IMR-90 (cell line): Measurements from ENCODE around the gene RBM39. TPM values are rescaled to one million over a fixed set of nuclear protein-coding genes. Genes with fewer than 3 reads are reported as not detected.
"Not testable (repeated sequence)": the region's sequence is repeated elsewhere in the genome, so short reads cannot be mapped to it uniquely, and the experiment has no call there.

Experiments
- ATAC-seq: fragments of 200-7000 bp; cut with Tn5 transposase; 2 replicates; pipeline ENCODE4 v1.9.1; 2020; ENCODE audit warnings: low read depth, mild to moderate bottlenecking, moderate library complexity
- BruUV-seq: library from RNA; stranded (reverse); fragments of 400-500 nt; replicated peaks from 2 replicates; lab custom pipeline; 2021; lab: Mats Ljungman, UMichigan
- CTCF ChIA-PET: fragments of 300-600 bp; formaldehyde crosslinking; extraction: SDS; loops from one replicate; lab custom pipeline; 2021; ENCODE audit warnings: antibody characterized with exemption; lab: Yijun Ruan, JAX
- POLR2A ChIA-PET: fragments of 300-600 bp; sonication (Branson Sonifier 250); formaldehyde crosslinking; loops from one replicate; lab custom pipeline; 2022; ENCODE audit warnings: antibody characterized with exemption; ENCODE audit not compliant: unreplicated experiment; lab: Charles Lee
- DNase-seq: peaks from one replicate; pipeline ENCODE4 v3.0.0; 2013
- H2AFZ ChIP-seq: replicated peaks from 2 replicates; pipeline ENCODE3; 2013; ENCODE audit warnings: low read length, mild to moderate bottlenecking; ENCODE audit not compliant: poor library complexity
- H2AK5ac ChIP-seq: 2 replicates; pipeline ENCODE4 v1.6.1; 2013; ENCODE audit warnings: low read depth, low read length, inconsistent platforms
- H2AK9ac ChIP-seq: replicated peaks from 2 replicates; pipeline ENCODE3; 2013; ENCODE audit warnings: mild to moderate bottlenecking, low read depth, low read length, moderate library complexity; ENCODE audit not compliant: poor library complexity
- H2BK120ac ChIP-seq: 2 replicates; pipeline ENCODE4 v1.6.1; 2013; ENCODE audit warnings: low read depth, low read length, inconsistent platforms
- H2BK15ac ChIP-seq: 3 replicates; pipeline ENCODE4 v1.6.1; 2013; ENCODE audit warnings: low read depth, low read length, inconsistent platforms
- H2BK20ac ChIP-seq: 2 replicates; pipeline ENCODE4 v1.6.1; 2013; ENCODE audit warnings: low read depth, mild to moderate bottlenecking, inconsistent platforms, low read length, moderate library complexity
- H2BK5ac ChIP-seq: 2 replicates; pipeline ENCODE4 v1.6.1; 2013; ENCODE audit warnings: mild to moderate bottlenecking, low read depth, low read length, inconsistent platforms; ENCODE audit not compliant: poor library complexity, severe bottlenecking
- H3K14ac ChIP-seq: replicated peaks from 2 replicates; pipeline ENCODE4 v1.6.1; 2013; ENCODE audit warnings: low read depth, low read length, inconsistent platforms
- H3K18ac ChIP-seq: 2 replicates; pipeline ENCODE4 v1.6.1; 2013; ENCODE audit warnings: low read depth, low read length, control low read depth
- H3K23ac ChIP-seq: 2 replicates; pipeline ENCODE4 v1.6.1; 2013; ENCODE audit warnings: low read depth, low read length, inconsistent platforms
- H3K27ac ChIP-seq: 2 replicates; pipeline ENCODE4 v1.5.1; 2013; ENCODE audit warnings: mild to moderate bottlenecking, control low read depth, low read length; ENCODE audit not compliant: insufficient read depth
- H3K27me3 ChIP-seq: 2 replicates; pipeline ENCODE4 v1.6.1; 2013; ENCODE audit warnings: low read length; ENCODE audit not compliant: control insufficient read depth, insufficient read depth
- H3K36me3 ChIP-seq: 2 replicates; pipeline ENCODE4 v1.6.1; 2013; ENCODE audit warnings: low read length, mixed read lengths; ENCODE audit not compliant: control insufficient read depth, insufficient read depth
- H3K4ac ChIP-seq: 2 replicates; pipeline ENCODE4 v1.6.1; 2013; ENCODE audit warnings: low read depth, low read length, inconsistent platforms
- H3K4me1 ChIP-seq: 2 replicates; pipeline ENCODE4 v1.6.1; 2013; ENCODE audit warnings: low read length, mixed read lengths; ENCODE audit not compliant: control insufficient read depth, insufficient read depth
- H3K4me2 ChIP-seq: 2 replicates; pipeline ENCODE4 v1.6.1; 2013; ENCODE audit warnings: low read depth, mild to moderate bottlenecking, control low read depth, low read length, moderate library complexity
- H3K4me3 ChIP-seq: 2 replicates; pipeline ENCODE4 v1.5.1; 2013; ENCODE audit warnings: low read depth, mild to moderate bottlenecking, control low read depth, low read length, moderate library complexity; ENCODE audit not compliant: insufficient read depth
- H3K56ac ChIP-seq: 2 replicates; pipeline ENCODE4 v1.6.1; 2013; ENCODE audit warnings: low read length, inconsistent platforms; ENCODE audit not compliant: insufficient read depth; ENCODE audit errors: extremely low read depth
- H3K79me1 ChIP-seq, 2 experiments: 2 replicates each; pipeline ENCODE4 v1.6.1; 2013; ENCODE audit warnings: low read length in 2 of 2, inconsistent platforms in 1 of 2, low read depth in 1 of 2
- H3K9ac ChIP-seq: 2 replicates; pipeline ENCODE4 v1.6.1; 2013; ENCODE audit warnings: low read depth, low read length, control low read depth
- H3K9me1 ChIP-seq: 2 replicates; pipeline ENCODE4 v1.6.1; 2013; ENCODE audit warnings: low read length, inconsistent platforms; ENCODE audit not compliant: insufficient read depth
- H3K9me3 ChIP-seq: 2 replicates; pipeline ENCODE4 v1.6.1; 2013; ENCODE audit warnings: low read length; ENCODE audit not compliant: control insufficient read depth, insufficient read depth
- H4K20me1 ChIP-seq: 2 replicates; pipeline ENCODE4 v1.6.1; 2013; ENCODE audit warnings: low read length, inconsistent platforms; ENCODE audit not compliant: insufficient read depth
- H4K5ac ChIP-seq: 2 replicates; pipeline ENCODE4 v1.6.1; 2013; ENCODE audit warnings: mild to moderate bottlenecking, low read depth, low read length, control low read depth
- H4K8ac ChIP-seq, 2 experiments: 2 replicates each; pipeline ENCODE4 v1.6.1; 2013; ENCODE audit warnings: low read depth in 2 of 2, low read length in 2 of 2, control low read depth in 1 of 2, inconsistent platforms in 1 of 2
- H4K91ac ChIP-seq: 2 replicates; pipeline ENCODE4 v1.6.1; 2013; ENCODE audit warnings: low read depth, low read length, inconsistent platforms; ENCODE audit not compliant: insufficient read depth
- WGBS, 2 experiments: methylation state at CpG; one replicate each; pipeline versions ENCODE4 v1.1.5 to v1.1.7; 2013; ENCODE audit warnings: missing lambda C conversion rate in 2 of 2; ENCODE audit not compliant: insufficient read length in 1 of 2; ENCODE audit errors: extremely low coverage in 2 of 2; 5-methylcytosine and 5-hydroxymethylcytosine counted together
- dilution Hi-C: fragments of 300-500 bp; cut with HindIII; formaldehyde crosslinking; loops from one replicate; pipeline ENCODE4 v1.14.3; 2018; ENCODE audit warnings: low sequenced_read_pairs; ENCODE audit not compliant: unreplicated experiment
- in situ Hi-C: fragments of 300-500 bp; cut with MboI; formaldehyde crosslinking; loops from 3 replicates; pipeline ENCODE4 v1.14.3; 2019; ENCODE audit warnings: low sequenced_read_pairs, inconsistent platforms, mixed read lengths
- intact Hi-C: fragments of 100-400 bp; cut with micrococcal nuclease; formaldehyde crosslinking; loops from 2 replicates; pipeline ENCODE4 v1.10.0; 2022
- polyA plus RNA-seq, 3 experiments: library from polyadenylated mRNA; depleted of rRNA; stranded (reverse); fragments of >200 nt; gene quantifications; 2 replicates each; pipeline ENCODE4 v1.2.3, GENCODE V29; 2012; ENCODE audit warnings: low replicate concordance in 1 of 3
- total RNA-seq: library from RNA; depleted of rRNA; stranded (reverse); fragments of >200 nt; gene quantifications from 2 replicates; pipeline ENCODE4 v1.2.3, GENCODE V29; 2012

Gene RBM39
- total and polyA plus RNA-seq, 2 of the 4 experiments (the other 2 are of a cell fraction) = 106 to 166 TPM

DNA sequence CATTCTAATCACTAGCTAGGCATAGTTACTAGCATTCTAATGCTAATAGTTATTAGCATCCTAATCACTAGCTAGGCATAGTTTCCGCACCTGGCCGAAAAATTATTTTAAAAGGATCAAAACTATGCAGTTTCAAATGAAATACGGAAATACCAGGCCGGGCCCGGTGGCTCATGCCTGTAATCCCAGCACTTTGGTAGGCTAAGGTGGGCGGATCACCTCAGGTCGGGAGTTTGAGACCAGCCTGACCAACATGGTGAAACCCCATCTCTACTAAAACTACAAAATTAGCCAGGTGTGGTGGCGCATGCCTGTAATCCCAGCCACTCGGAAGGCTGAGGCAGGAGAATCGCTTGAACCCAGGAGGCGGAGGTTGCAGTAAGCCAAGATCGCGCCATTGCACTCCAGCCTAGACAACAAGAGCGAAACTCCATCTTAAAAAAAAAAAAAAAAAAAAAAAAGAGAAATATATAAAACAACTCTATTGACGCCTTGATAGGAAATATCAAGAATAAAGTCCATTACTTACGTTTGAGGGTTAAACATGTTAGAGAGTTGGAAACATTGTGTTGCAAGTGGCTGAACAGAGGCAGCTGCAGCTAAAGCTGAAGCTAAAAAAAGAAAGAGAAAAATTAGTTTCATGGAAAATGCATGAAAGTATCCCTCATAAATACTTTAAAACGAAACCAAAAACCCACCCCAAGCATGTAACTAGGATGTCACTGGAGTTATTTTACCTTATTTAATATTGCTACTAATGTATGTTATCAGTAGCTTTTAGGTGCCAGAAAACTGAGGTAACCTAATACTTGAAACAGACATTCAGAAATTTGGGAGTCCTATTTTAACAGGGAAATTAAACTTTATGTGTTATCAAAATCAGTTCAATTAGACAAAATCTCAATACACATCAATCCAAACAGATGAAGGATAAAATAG lies 35.2 kb downstream of the RBM39 start:
- intact Hi-C loops = loop anchor here (10.0 kb wide), 1 partner anchor 178 kb away; no protein-coding TSS in a partner anchor

DNA sequence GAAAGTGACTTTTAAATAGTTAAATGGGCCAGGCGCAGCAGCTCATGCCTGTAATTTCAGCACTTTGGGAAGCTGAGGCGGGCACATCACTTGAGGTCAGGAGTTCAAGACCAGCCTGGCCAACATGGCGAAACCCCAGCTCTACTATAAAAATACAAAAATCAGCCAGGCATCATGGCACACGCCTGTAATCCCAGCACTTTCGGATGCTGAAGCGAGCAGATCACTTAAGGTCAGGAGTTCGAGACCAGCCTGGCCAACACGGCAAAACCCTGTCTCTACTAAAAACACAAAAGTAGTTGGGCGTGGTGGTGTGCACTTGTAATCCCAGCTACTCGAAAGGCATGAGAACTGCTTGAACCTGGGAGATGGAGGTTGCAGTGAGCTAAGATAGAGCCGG lies 36.2 kb downstream of the RBM39 start:
- H2AK9ac ChIP-seq, H3K9me1 ChIP-seq, H4K5ac ChIP-seq, H4K91ac ChIP-seq, CTCF ChIA-PET, H2BK120ac ChIP-seq, ATAC-seq, H3K14ac ChIP-seq, H3K56ac ChIP-seq, H3K4me1 ChIP-seq, POLR2A ChIA-PET, H3K9ac ChIP-seq, H3K23ac ChIP-seq, H3K4me2 ChIP-seq, in situ Hi-C loops, H4K8ac ChIP-seq, dilution Hi-C loops, H3K4me3 ChIP-seq, H2BK20ac ChIP-seq, H2BK5ac ChIP-seq, BruUV-seq, H2BK15ac ChIP-seq, H3K27ac ChIP-seq, H3K18ac ChIP-seq, H3K27me3 ChIP-seq, H3K4ac ChIP-seq, H2AK5ac ChIP-seq, DNase-seq, H2AFZ ChIP-seq, H3K9me3 ChIP-seq: not testable (repeated sequence)
- intact Hi-C loops = loop anchor here (10.0 kb wide), 1 partner anchor 179 kb away; no protein-coding TSS in a partner anchor
- peaks cover 63% of the 10 kb centered on the region for H4K20me1 ChIP-seq
- peaks cover 2 to 46% of the 10 kb centered on the region in 2 experiments for H3K79me1 ChIP-seq
- peaks cover 62% of the 10 kb centered on the region for H3K36me3 ChIP-seq
- WGBS, 2 experiments = 92% methylated on average over 2 of the region's 11 CpGs; no CpG with 5 or more reads in 1 of the 2 experiments

More for the DNA sequence above, 35.2 kb downstream of the RBM39 start:
- H2AK5ac ChIP-seq, H2AFZ ChIP-seq, H3K18ac ChIP-seq, POLR2A ChIA-PET, H3K9me3 ChIP-seq, H4K8ac ChIP-seq, H3K4me2 ChIP-seq, H3K27ac ChIP-seq, H3K23ac ChIP-seq, in situ Hi-C loops, H2BK20ac ChIP-seq, BruUV-seq, H3K4me3 ChIP-seq, H2AK9ac ChIP-seq, H4K91ac ChIP-seq, H3K4ac ChIP-seq, dilution Hi-C loops, H2BK15ac ChIP-seq, H3K56ac ChIP-seq, H3K14ac ChIP-seq, H3K9me1 ChIP-seq, H4K5ac ChIP-seq, H3K4me1 ChIP-seq, H3K9ac ChIP-seq, H2BK120ac ChIP-seq, DNase-seq, H2BK5ac ChIP-seq, H3K27me3 ChIP-seq, ATAC-seq: not testable (repeated sequence)
- Histone ChIP-seq H3K79me1 (peaks cover 6 to 42% of the 10 kb centered on the region in 2 experiments), H4K20me1 (peaks cover 71% of the 10 kb centered on the region), H3K36me3 (peaks cover 61% of the 10 kb centered on the region)
- CTCF ChIA-PET = interaction anchor here (0.6 kb wide), 1 partner anchor 11 kb away, joined by 4 read pairs; no protein-coding TSS in a partner anchor
- WGBS, 2 experiments = 100% methylated on average over 3 of the region's 17 CpGs; no CpG with 5 or more reads in 1 of the 2 experiments
